Kidney (tissue), 14 donors: ENCODE results near the gene PACSIN2. TPM values are rescaled to one million over a fixed set of nuclear protein-coding genes. Genes with fewer than 3 reads are reported as not detected.

ENCODE experiments used
- DNase-seq, 5 donors: peaks; one replicate each; pipeline ENCODE4 v3.0.0-alpha.2; 2013 to 2020
- FAIRE-seq: peaks from 2 replicates; lab custom pipeline; 2012; peaks lifted over from hg19 to GRCh38; lab: Jason Lieb, UNC
- H3K27ac ChIP-seq, 2 donors: one replicate each; pipeline ENCODE4 v1.7.0; 2013; ENCODE audit warnings: low read depth in 2 of 2, low read length in 2 of 2, inconsistent platforms in 1 of 2
- H3K27me3 ChIP-seq: one replicate; pipeline ENCODE4 v1.7.1; 2013; ENCODE audit warnings: low read length, inconsistent platforms; ENCODE audit not compliant: control insufficient read depth, insufficient read depth
- H3K36me3 ChIP-seq, 3 donors: one replicate each; pipeline versions ENCODE4 v1.7.0 to v1.7.1; 2013; ENCODE audit warnings: low read length in 3 of 3, control low read depth in 1 of 3, inconsistent platforms in 1 of 3; ENCODE audit not compliant: insufficient read depth in 3 of 3, control insufficient read depth in 2 of 3
- H3K4me1 ChIP-seq, 3 donors: one replicate each; pipeline versions ENCODE4 v1.7.0 to v1.7.1; 2013; ENCODE audit warnings: low read length in 3 of 3, inconsistent platforms in 1 of 3, low read depth in 1 of 3; ENCODE audit not compliant: control insufficient read depth in 2 of 3, insufficient read depth in 2 of 3
- H3K4me3 ChIP-seq, 3 donors: one replicate each; pipeline versions ENCODE4 v1.7.0 to v1.8.1; 2013; ENCODE audit warnings: low read length in 3 of 3, control low read depth in 1 of 3, inconsistent platforms in 1 of 3
- H3K9ac ChIP-seq, 3 donors: one replicate each; pipeline versions ENCODE4 v1.7.0 to v1.7.1; 2013; ENCODE audit warnings: low read length in 3 of 3, control low read depth in 1 of 3, inconsistent platforms in 1 of 3
- H3K9me3 ChIP-seq, 3 donors: one replicate each; pipeline versions ENCODE4 v1.7.0 to v1.7.1; 2013; ENCODE audit warnings: low read length in 3 of 3, control low read depth in 1 of 3, inconsistent platforms in 1 of 3; ENCODE audit not compliant: control insufficient read depth in 2 of 3, insufficient read depth in 1 of 3
- CTCF ChIP-seq: IDR thresholded peaks from 3 replicates; pipeline ENCODE4 v1.5.1; 2012; ENCODE audit warnings: mild to moderate bottlenecking, moderate library complexity, borderline replicate concordance; ENCODE audit not compliant: insufficient read depth; ENCODE audit errors: extremely low read depth
- intact Hi-C: fragments of 100-400 bp; cut with DNase I; formaldehyde crosslinking; loops from one replicate; pipeline ENCODE4 v1.11.1; 2022
- polyA plus RNA-seq: library from polyadenylated mRNA; stranded (reverse); fragments of 350-450 nt; fragmentation: Illumina TruSeq; extraction: RNeasy Lipid Tissue Mini Kit (QIAGEN cat#74804); gene quantifications from one replicate; pipeline ENCODE4 v1.2.3, GENCODE V29; 2014; ENCODE audit warnings: low read depth, low replicate concordance; ENCODE audit not compliant: insufficient read depth
- total RNA-seq: library from RNA; stranded (reverse); fragmentation: NEBNext Ultra II Directional; extraction: Animal tissue kit (Norgen Biotek cat#: 25700); gene quantifications from one replicate; pipeline ENCODE4 v1.2.1, GENCODE V29; 2021
- donor health status: control.
- donor health status: control.
- donor health status: control.
- donor health status: control.
- donor health status: control.
- donor health status: DM: yes; HTN: yes; CAD: no.
- donor health status: Normal renal cell carcinoma (clear cell type).

Gene PACSIN2
- total and polyA plus RNA-seq, 2 donors from 2014 or later, result 56.3 to 105 TPM

GRCh38 chr22:42931421-42932196 is 83.3 kb downstream of the PACSIN2 start:
- no peaks in the 10 kb centered on the region for H3K9me3 ChIP-seq
- no peak for TF ChIP-seq CTCF
- H3K27ac ChIP-seq, result peak overlapping the region; percentile 44 to 48
- FAIRE-seq, result no peak
- H3K9ac ChIP-seq, result no peak overlapping the region
- DNase-seq, result no peak
- no peak overlapping the region for H3K4me3 ChIP-seq
- no peaks in the 10 kb centered on the region for H3K27me3 ChIP-seq
- peaks cover 0 to 41% (median 38%) of the 10 kb centered on the region in 3 donors for H3K4me1 ChIP-seq
- intact Hi-C loops, result no loop called here
- no peaks in the 10 kb centered on the region for H3K36me3 ChIP-seq

GRCh38 chr22:42930810-42931420 is 84.0 kb downstream of the PACSIN2 start:
- no peak for DNase-seq
- peaks cover 0 to 41% (median 40%) of the 10 kb centered on the region in 3 donors for H3K4me1 ChIP-seq
- intact Hi-C loops, result no loop called here
- no peaks in the 10 kb centered on the region for H3K9me3 ChIP-seq
- no peak for FAIRE-seq
- no peak for TF ChIP-seq CTCF
- no peak overlapping the region for H3K4me3 ChIP-seq
- H3K27ac ChIP-seq, result peak overlapping the region; percentile 43 to 44
- no peak overlapping the region for H3K9ac ChIP-seq
- H3K27me3 ChIP-seq, result no peaks in the 10 kb centered on the region
- no peaks in the 10 kb centered on the region for H3K36me3 ChIP-seq

DNA sequence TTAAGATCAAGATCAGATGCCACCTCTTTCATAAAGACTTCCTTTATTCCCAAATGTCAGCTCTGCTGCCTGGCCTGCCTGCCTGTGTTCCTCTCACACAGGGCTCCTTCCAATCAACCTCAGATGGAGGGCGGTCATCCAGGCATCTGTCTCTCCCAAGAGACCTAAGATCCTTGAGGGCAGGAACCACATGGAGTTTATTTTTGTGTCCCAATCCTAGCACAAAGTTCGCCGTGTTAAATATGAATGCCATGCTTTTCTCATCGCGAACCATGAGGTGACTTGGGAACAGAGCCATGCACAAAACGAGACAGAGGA is 85.2 kb downstream of the PACSIN2 start:
- FAIRE-seq (no peak), DNase-seq (no peak)
- no peak overlapping the region for H3K9ac ChIP-seq
- H3K36me3 ChIP-seq, result no peaks in the 10 kb centered on the region
- peaks cover 0 to 41% (median 40%) of the 10 kb centered on the region in 3 donors for H3K4me1 ChIP-seq
- no peak overlapping the region for H3K27ac ChIP-seq
- H3K27me3 ChIP-seq, result no peaks in the 10 kb centered on the region
- intact Hi-C loops, result no loop called here
- no peak overlapping the region for H3K4me3 ChIP-seq
- H3K9me3 ChIP-seq, result no peaks in the 10 kb centered on the region
- TF ChIP-seq CTCF, result no peak
